Measurements from ENCODE around the gene FRMD4A. TPM values are rescaled to one million over a fixed set of nuclear protein-coding genes. Genes with fewer than 3 reads are reported as not detected.

FRMD4A gene
- total RNA-seq, 1 experiment from 2014 or later = 7.1 TPM

DNA sequence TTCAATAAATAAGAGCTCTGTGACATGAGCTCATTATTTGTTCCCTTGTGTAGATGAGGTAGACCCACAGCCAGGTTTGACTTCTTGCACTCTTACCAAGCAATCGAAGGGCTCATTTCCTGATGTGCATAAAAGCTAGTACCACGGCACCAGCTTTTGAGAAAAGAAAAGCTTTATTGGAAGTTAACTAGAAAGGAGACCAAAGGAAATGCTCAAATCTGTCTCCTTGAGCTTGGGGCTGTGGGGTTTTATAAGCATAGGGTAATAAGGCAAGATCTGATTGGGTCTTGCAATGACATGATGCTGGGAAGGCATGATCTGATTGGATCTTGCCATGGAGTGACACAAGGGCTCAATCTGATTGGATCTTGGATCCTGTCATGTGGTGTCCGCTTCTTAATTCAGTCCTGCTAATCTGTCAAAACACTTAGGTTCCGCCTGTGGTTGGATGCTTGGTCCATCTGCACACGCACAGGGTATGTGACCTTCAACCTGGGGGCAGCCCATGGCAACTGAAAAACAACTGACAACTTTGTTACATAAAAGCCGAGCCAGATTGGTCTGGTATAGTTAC lies 47.8 kb upstream of the FRMD4A start:
- Histone ChIP-seq H3K9me3 (ENCODE audit: low read length) (no peaks in the 10 kb centered on the region), H3K36me3 (ENCODE audit: low read depth, low read length) (no peaks in the 10 kb centered on the region), H3K79me2 (ENCODE audit: low read length) (no peaks in the 10 kb centered on the region), H4K20me1 (ENCODE audit: low read length) (no peaks in the 10 kb centered on the region), H3K27me3 (ENCODE audit: low read length) (no peaks in the 10 kb centered on the region; the same call in 1 of the 2 replicates), H3K4me1 (ENCODE audit: insufficient read depth, low read length) (no peaks in the 10 kb centered on the region), H3K9me2 (replicated peaks; ENCODE audit: low read length) (no peaks in the 10 kb centered on the region), H3K4me2 (ENCODE audit: low read length) (no peak overlapping the region), H3K27ac (ENCODE audit: low read length) (no peak overlapping the region), H2AFZ (ENCODE audit: low read length) (no peak overlapping the region), H3K4me3 (ENCODE audit: low read length) (no peak overlapping the region), H3K9ac (ENCODE audit: low read length) (no peak overlapping the region), H3F3A (ENCODE audit: low read length, unreplicated experiment) (no peaks in the 10 kb centered on the region)
- ChIA-PET CTCF (no interaction called here), POLR2A (ENCODE audit: unreplicated experiment) (interaction anchor here (0.6 kb wide), 1 partner anchor 167 kb away, joined by 3 read pairs; no protein-coding TSS in a partner anchor)
- no TSS peak for BruUV-seq (replicated peaks)
- DNase-seq (no peak), ATAC-seq (no peak)
- TF ChIP-seq EZH2phosphoT487 (IDR thresholded peaks at IDR 0.05; ENCODE audit: borderline replicate concordance, low read length) = no peak
- TF ChIP-seq EZH2 (IDR thresholded peaks at IDR 0.05; ENCODE audit: low read length, unreplicated experiment) = no peak
- TF ChIP-seq, protein P1, sequence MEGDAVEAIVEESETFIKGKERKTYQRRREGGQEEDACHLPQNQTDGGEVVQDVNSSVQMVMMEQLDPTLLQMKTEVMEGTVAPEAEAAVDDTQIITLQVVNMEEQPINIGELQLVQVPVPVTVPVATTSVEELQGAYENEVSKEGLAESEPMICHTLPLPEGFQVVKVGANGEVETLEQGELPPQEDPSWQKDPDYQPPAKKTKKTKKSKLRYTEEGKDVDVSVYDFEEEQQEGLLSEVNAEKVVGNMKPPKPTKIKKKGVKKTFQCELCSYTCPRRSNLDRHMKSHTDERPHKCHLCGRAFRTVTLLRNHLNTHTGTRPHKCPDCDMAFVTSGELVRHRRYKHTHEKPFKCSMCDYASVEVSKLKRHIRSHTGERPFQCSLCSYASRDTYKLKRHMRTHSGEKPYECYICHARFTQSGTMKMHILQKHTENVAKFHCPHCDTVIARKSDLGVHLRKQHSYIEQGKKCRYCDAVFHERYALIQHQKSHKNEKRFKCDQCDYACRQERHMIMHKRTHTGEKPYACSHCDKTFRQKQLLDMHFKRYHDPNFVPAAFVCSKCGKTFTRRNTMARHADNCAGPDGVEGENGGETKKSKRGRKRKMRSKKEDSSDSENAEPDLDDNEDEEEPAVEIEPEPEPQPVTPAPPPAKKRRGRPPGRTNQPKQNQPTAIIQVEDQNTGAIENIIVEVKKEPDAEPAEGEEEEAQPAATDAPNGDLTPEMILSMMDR (conservative IDR thresholded peaks at IDR 0.05; ENCODE audit: low read depth, low read length) = no peak
- intact Hi-C loops (cut with micrococcal nuclease) = no loop called here

DNA sequence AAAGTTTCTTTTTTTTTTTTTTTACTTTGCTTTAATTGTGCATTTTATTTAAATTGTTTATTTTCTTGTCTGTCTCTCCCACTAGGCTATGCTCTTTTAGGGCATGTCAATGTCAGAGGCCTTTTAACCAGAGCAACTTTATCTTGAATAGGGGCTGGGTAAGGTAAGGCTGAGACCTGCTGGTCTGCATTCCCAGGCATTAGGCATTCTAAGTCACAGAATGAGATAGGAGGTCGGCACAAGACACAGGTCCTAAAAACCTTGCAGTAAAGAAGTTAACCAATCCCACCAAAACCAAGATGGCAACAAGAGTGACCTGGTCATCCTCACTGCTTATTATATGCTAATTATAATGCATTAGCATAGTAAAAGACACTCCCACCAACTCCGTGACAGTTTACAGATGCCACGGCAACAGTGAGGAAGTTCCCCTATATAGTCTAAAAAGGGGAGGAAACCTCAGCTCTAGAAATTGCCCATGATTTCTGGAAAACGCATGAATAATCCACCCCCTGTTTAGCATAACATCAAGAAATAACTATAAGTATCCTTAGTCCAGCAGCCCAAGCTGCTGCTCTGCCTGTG lies 47.0 kb upstream of the FRMD4A start:
- no TSS peak for BruUV-seq (replicated peaks)
- H3K4me2 ChIP-seq (ENCODE audit: low read length) = no peak overlapping the region
- H3K9me3 ChIP-seq (ENCODE audit: low read length) = no peaks in the 10 kb centered on the region
- TF ChIP-seq, protein P1 (conservative IDR thresholded peaks at IDR 0.05; ENCODE audit: low read depth, low read length) = no peak
- TF ChIP-seq EZH2 (IDR thresholded peaks at IDR 0.05; ENCODE audit: low read length, unreplicated experiment) (no peak), EZH2phosphoT487 (IDR thresholded peaks at IDR 0.05; ENCODE audit: borderline replicate concordance, low read length) (no peak)
- H3K79me2 ChIP-seq (ENCODE audit: low read length) = no peaks in the 10 kb centered on the region
- H4K20me1 ChIP-seq (ENCODE audit: low read length) = no peaks in the 10 kb centered on the region
- ATAC-seq (no peak), DNase-seq (no peak)
- H3K27ac ChIP-seq (ENCODE audit: low read length) = no peak overlapping the region
- H3K9ac ChIP-seq (ENCODE audit: low read length) = no peak overlapping the region
- no peaks in the 10 kb centered on the region for H3K36me3 ChIP-seq (ENCODE audit: low read depth, low read length)
- CTCF ChIA-PET = no interaction called here
- no peaks in the 10 kb centered on the region for H3K9me2 ChIP-seq (replicated peaks; ENCODE audit: low read length)
- H3K27me3 ChIP-seq (ENCODE audit: low read length) = peaks cover 7% of the 10 kb centered on the region; the same call in 1 of the 2 replicates
- no peaks in the 10 kb centered on the region for H3F3A ChIP-seq (ENCODE audit: low read length, unreplicated experiment)
- POLR2A ChIA-PET (ENCODE audit: unreplicated experiment) = no interaction called here
- H2AFZ ChIP-seq (ENCODE audit: low read length) = no peak overlapping the region
- intact Hi-C loops (cut with micrococcal nuclease) = no loop called here
- H3K4me1 ChIP-seq (ENCODE audit: insufficient read depth, low read length) = no peaks in the 10 kb centered on the region
- no peak overlapping the region for H3K4me3 ChIP-seq (ENCODE audit: low read length)

DNA sequence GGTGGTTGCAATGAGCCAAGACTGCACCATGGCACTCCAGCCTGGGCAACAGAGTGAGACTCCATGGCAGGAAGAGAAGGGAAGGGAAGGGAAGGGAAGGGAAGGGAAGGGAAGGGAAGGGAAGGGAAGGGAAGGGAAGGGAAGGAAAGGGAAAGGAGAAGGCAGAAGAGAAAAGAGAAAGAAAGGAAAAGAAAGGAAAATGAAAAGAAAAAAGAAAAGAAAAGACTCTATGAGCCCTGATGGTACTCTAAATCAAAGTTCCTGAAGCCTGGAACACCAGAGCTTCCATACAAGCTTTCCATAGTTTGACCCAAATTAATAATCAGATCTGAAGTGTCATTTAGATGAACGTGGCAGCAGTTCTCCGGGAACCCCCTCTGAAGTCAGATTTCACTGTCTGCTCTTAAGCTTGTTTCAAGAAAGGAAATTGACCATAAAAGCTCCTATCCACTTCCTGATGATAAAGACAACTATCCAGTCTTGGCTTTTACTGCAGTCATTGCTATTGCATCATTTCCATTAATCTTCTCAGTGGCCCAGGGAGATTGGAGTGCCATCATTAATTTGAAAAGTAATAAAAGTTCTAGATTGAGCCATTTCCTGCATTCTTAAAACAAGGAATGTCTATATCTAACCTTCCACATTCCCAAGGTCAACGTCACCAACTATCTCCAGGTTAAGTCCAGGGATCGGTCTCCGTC lies 44.2 kb upstream of the FRMD4A start:
- no peaks in the 10 kb centered on the region for H3F3A ChIP-seq (ENCODE audit: low read length, unreplicated experiment)
- ChIA-PET CTCF (interaction anchor here (0.6 kb wide), 1 partner anchor 715 kb away, joined by 5 read pairs; no protein-coding TSS in a partner anchor), POLR2A (ENCODE audit: unreplicated experiment) (no interaction called here)
- DNase-seq = no peak
- no peak for ATAC-seq
- H3K27me3 ChIP-seq (ENCODE audit: low read length) = peaks cover 23% of the 10 kb centered on the region
- no peaks in the 10 kb centered on the region for H3K79me2 ChIP-seq (ENCODE audit: low read length)
- H3K9me2 ChIP-seq (replicated peaks; ENCODE audit: low read length) = no peaks in the 10 kb centered on the region
- no peak overlapping the region for H3K9ac ChIP-seq (ENCODE audit: low read length)
- H3K9me3 ChIP-seq (ENCODE audit: low read length) = no peaks in the 10 kb centered on the region
- no peak overlapping the region for H3K27ac ChIP-seq (ENCODE audit: low read length)
- no TSS peak for BruUV-seq (replicated peaks)
- H3K4me1 ChIP-seq (ENCODE audit: insufficient read depth, low read length) = no peaks in the 10 kb centered on the region
- no peak overlapping the region for H3K4me2 ChIP-seq (ENCODE audit: low read length)
- H2AFZ ChIP-seq (ENCODE audit: low read length) = no peak overlapping the region
- intact Hi-C loops (cut with micrococcal nuclease) = no loop called here
- no peak overlapping the region for H3K4me3 ChIP-seq (ENCODE audit: low read length)
- H3K36me3 ChIP-seq (ENCODE audit: low read depth, low read length) = no peaks in the 10 kb centered on the region
- TF ChIP-seq EZH2 (IDR thresholded peaks at IDR 0.05; ENCODE audit: low read length, unreplicated experiment) (no peak), EZH2phosphoT487 (IDR thresholded peaks at IDR 0.05; ENCODE audit: borderline replicate concordance, low read length) (no peak)
- TF ChIP-seq, protein P1 (conservative IDR thresholded peaks at IDR 0.05; ENCODE audit: low read depth, low read length) = no peak
- H4K20me1 ChIP-seq (ENCODE audit: low read length) = no peaks in the 10 kb centered on the region
